WTC11 (cell line): ENCODE results near the gene GGACT.

ENCODE experiments used
- ETV6 ChIP-seq: sonication (generic); formaldehyde crosslinking; IDR thresholded peaks from 2 replicates; pipeline ENCODE4 v1.8.1; 2022; ENCODE audit warnings: mild to moderate bottlenecking, missing genetic modification reagents
- NR1H2 ChIP-seq: sonication (generic); formaldehyde crosslinking; IDR thresholded peaks from 2 replicates; pipeline ENCODE4 v1.9.0; 2021; ENCODE audit warnings: mild to moderate bottlenecking, moderate library complexity, missing genetic modification reagents

DNA sequence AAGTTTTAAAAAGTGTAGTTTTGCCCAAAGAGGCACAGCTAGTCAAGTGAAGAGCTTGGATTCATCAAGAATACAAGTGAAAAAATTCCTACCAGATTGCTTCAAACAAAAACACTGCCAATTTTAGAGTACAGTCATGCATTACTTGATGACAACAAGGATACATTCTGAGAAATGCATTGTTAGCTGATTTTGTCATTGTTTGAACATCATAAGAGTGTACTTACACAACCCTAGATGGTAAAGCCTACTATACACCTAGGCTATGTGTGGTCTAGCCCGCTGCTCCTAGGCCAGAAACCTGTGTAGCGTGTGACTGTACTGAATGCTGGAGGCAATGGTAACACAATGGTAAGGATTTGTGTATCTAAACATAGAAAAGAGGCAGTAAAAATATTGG lies 44.9 kb upstream of the GGACT start:
- TF ChIP-seq NR1H2 (CRISPR knock-in tag) (no peak), ETV6 (CRISPR knock-in tag) (no peak)
